IPS-20b (cell line): ENCODE results near the gene HORMAD2.
"Not testable (repeated sequence)": the region's sequence is repeated elsewhere in the genome, so short reads cannot be mapped to it uniquely, and the experiment has no call there.

Experiments
- H3K27ac ChIP-seq: one replicate; pipeline ENCODE4 v1.5.1; 2013; ENCODE audit warnings: low read length
- H3K27me3 ChIP-seq: 2 replicates; pipeline ENCODE4 v1.6.1; 2013; ENCODE audit warnings: mild to moderate bottlenecking, low read length, inconsistent platforms; ENCODE audit not compliant: insufficient read depth
- H3K36me3 ChIP-seq: 2 replicates; pipeline ENCODE4 v1.6.1; 2013; ENCODE audit warnings: low read depth, mild to moderate bottlenecking, inconsistent platforms, low read length, moderate library complexity; ENCODE audit not compliant: insufficient read depth
- H3K4me1 ChIP-seq: 2 replicates; pipeline ENCODE4 v1.6.1; 2013; ENCODE audit warnings: mild to moderate bottlenecking, control low read depth, inconsistent platforms, low read length, moderate library complexity; ENCODE audit not compliant: insufficient read depth
- H3K4me3 ChIP-seq: 2 replicates; pipeline ENCODE4 v1.5.1; 2013; ENCODE audit warnings: mild to moderate bottlenecking, low read length, inconsistent platforms
- H3K9ac ChIP-seq: 2 replicates; pipeline ENCODE4 v1.6.1; 2013; ENCODE audit warnings: low read depth, mild to moderate bottlenecking, inconsistent platforms, low read length, moderate library complexity
- H3K9me3 ChIP-seq: 2 replicates; pipeline ENCODE4 v1.6.1; 2013; ENCODE audit warnings: mild to moderate bottlenecking, low read depth, low read length, inconsistent platforms; ENCODE audit not compliant: insufficient read depth

Gene HORMAD2

GRCh38 chr22:30205281-30206115, 125.2 kb downstream of the HORMAD2 start:
- H3K36me3 ChIP-seq = no peaks in the 10 kb centered on the region
- H3K9ac ChIP-seq = no peak overlapping the region
- H3K27me3 ChIP-seq = peaks cover 3% of the 10 kb centered on the region; the same call in 1 of the 2 replicates
- no peaks in the 10 kb centered on the region for H3K9me3 ChIP-seq
- no peak overlapping the region for H3K27ac ChIP-seq
- H3K4me1 ChIP-seq = no peaks in the 10 kb centered on the region
- H3K4me3 ChIP-seq = no peak overlapping the region

- Histone ChIP-seq H3K9me3 (no peaks in the 10 kb centered on the region), H3K4me3 (no peak overlapping the region), H3K27me3 (peaks cover 3% of the 10 kb centered on the region; the same call in 1 of the 2 replicates), H3K36me3 (no peaks in the 10 kb centered on the region), H3K27ac (no peak overlapping the region), H3K4me1 (no peaks in the 10 kb centered on the region), H3K9ac (no peak overlapping the region)
These were observed 126.7 kb downstream of the HORMAD2 start for GRCh38 chr22:30206944-30207343.

- H3K9ac ChIP-seq = no peak overlapping the region
- H3K4me3 ChIP-seq = no peak overlapping the region
- no peaks in the 10 kb centered on the region for H3K4me1 ChIP-seq
- H3K27me3 ChIP-seq = peaks cover 3% of the 10 kb centered on the region; the same call in 1 of the 2 replicates
- H3K36me3 ChIP-seq = no peaks in the 10 kb centered on the region
- no peak overlapping the region for H3K27ac ChIP-seq
- no peaks in the 10 kb centered on the region for H3K9me3 ChIP-seq
These were observed 128.7 kb downstream of the HORMAD2 start for GRCh38 chr22:30208631-30209603.

- H3K27ac ChIP-seq = no peak overlapping the region
- H3K36me3 ChIP-seq = no peaks in the 10 kb centered on the region
- no peak overlapping the region for H3K4me3 ChIP-seq
- no peaks in the 10 kb centered on the region for H3K9me3 ChIP-seq
- H3K27me3 ChIP-seq = peaks cover 3% of the 10 kb centered on the region; the same call in 1 of the 2 replicates
- H3K9ac ChIP-seq = no peak overlapping the region
- peaks cover 4% of the 10 kb centered on the region for H3K4me1 ChIP-seq
These were observed 129.4 kb downstream of the HORMAD2 start for GRCh38 chr22:30209642-30210041.

GRCh38 chr22:30210235-30210909, 130.1 kb downstream of the HORMAD2 start:
- Histone ChIP-seq H3K9me3 (no peaks in the 10 kb centered on the region), H3K27ac (no peak overlapping the region), H3K36me3 (no peaks in the 10 kb centered on the region), H3K27me3 (peaks cover 3% of the 10 kb centered on the region; the same call in 1 of the 2 replicates), H3K4me3 (no peak overlapping the region), H3K9ac (no peak overlapping the region), H3K4me1 (peaks cover 8% of the 10 kb centered on the region)

- Histone ChIP-seq H3K27me3 (peaks cover 3% of the 10 kb centered on the region; the same call in 1 of the 2 replicates), H3K9ac (no peak overlapping the region)
These were observed 131.0 kb downstream of the HORMAD2 start for GRCh38 chr22:30211124-30211820.

GRCh38 chr22:30212363-30212995, 132.2 kb downstream of the HORMAD2 start:
- Histone ChIP-seq H3K4me3 (no peak overlapping the region), H3K4me1 (peaks cover 8% of the 10 kb centered on the region), H3K9ac (no peak overlapping the region), H3K27me3 (peaks cover 3% of the 10 kb centered on the region; the same call in 1 of the 2 replicates), H3K36me3 (no peaks in the 10 kb centered on the region), H3K9me3 (no peaks in the 10 kb centered on the region), H3K27ac (no peak overlapping the region)

More at GRCh38 chr22:30211124-30211820, 131.0 kb downstream of the HORMAD2 start:
- Histone ChIP-seq H3K9me3 (no peaks in the 10 kb centered on the region), H3K27ac (no peak overlapping the region), H3K4me1 (peaks cover 8% of the 10 kb centered on the region), H3K4me3 (no peak overlapping the region), H3K36me3 (no peaks in the 10 kb centered on the region)

GRCh38 chr22:30212996-30213441, 132.8 kb downstream of the HORMAD2 start:
- Histone ChIP-seq H3K36me3 (no peaks in the 10 kb centered on the region), H3K4me1 (peaks cover 8% of the 10 kb centered on the region), H3K9me3 (no peaks in the 10 kb centered on the region), H3K9ac (no peak overlapping the region), H3K4me3 (no peak overlapping the region), H3K27me3 (peaks cover 3% of the 10 kb centered on the region; the same call in 1 of the 2 replicates), H3K27ac (no peak overlapping the region)

- Histone ChIP-seq H3K9me3 (no peaks in the 10 kb centered on the region), H3K4me1 (peaks cover 8% of the 10 kb centered on the region), H3K36me3 (no peaks in the 10 kb centered on the region), H3K4me3 (no peak overlapping the region), H3K27ac (no peak overlapping the region), H3K27me3 (no peaks in the 10 kb centered on the region; the same call in 1 of the 2 replicates), H3K9ac (no peak overlapping the region)
These were observed 134.6 kb downstream of the HORMAD2 start for GRCh38 chr22:30214703-30215407.

- not testable (repeated sequence) for H3K4me1 ChIP-seq, H3K9me3 ChIP-seq, H3K27me3 ChIP-seq, H3K4me3 ChIP-seq, H3K36me3 ChIP-seq, H3K27ac ChIP-seq, H3K9ac ChIP-seq
These were observed 136.0 kb downstream of the HORMAD2 start for GRCh38 chr22:30216272-30216671.
